GM19025 (cell line): ENCODE measurements around the gene IGF2BP2.

Source experiments
- ATAC-seq: cut with Tn5 transposase; IDR thresholded peaks from one replicate; pipeline ENCODE4 v1.9.1; 2021; ENCODE audit warnings: mild to moderate bottlenecking, low read depth, moderate library complexity; ENCODE audit not compliant: unreplicated experiment

IGF2BP2 gene

GRCh38 chr3:185595526-185595925 lies 229.3 kb downstream of the IGF2BP2 start:
- no peak for ATAC-seq

GRCh38 chr3:185594073-185594472 lies 230.8 kb downstream of the IGF2BP2 start:
- no peak for ATAC-seq
